H1 (cell line): ENCODE results near the gene KIFBP. TPM values are rescaled to one million over a fixed set of nuclear protein-coding genes. Genes with fewer than 3 reads are reported as not detected.

Experiments used
- CTCF ChIA-PET: fragments of 300-600 bp; sonication (Branson Sonifier 250); formaldehyde crosslinking; loops from one replicate; lab custom pipeline; 2021; ENCODE audit not compliant: partially characterized antibody; lab: Charles Lee
- POLR2A ChIA-PET: fragments of 300-600 bp; sonication (Branson Sonifier 250); formaldehyde crosslinking; loops from one replicate; lab custom pipeline; 2021; ENCODE audit warnings: inconsistent platforms; ENCODE audit not compliant: partially characterized antibody; lab: Charles Lee
- DNase-seq, 2 experiments: peaks; one replicate each; pipeline versions ENCODE4 v3.0.0 to v3.0.0-alpha.2; 2010 to 2022; ENCODE audit warnings: low spot score in 2 of 2, low read depth in 1 of 2, mixed read lengths in 1 of 2
- FAIRE-seq: peaks from 2 replicates; lab custom pipeline; 2011; peaks lifted over from hg19 to GRCh38; lab: Jason Lieb, UNC
- H2AFZ ChIP-seq: 2 replicates; pipeline ENCODE4 v1.8.1; 2012; ENCODE audit warnings: low read length, inconsistent platforms
- H2AK5ac ChIP-seq: 2 replicates; pipeline ENCODE4 v1.6.1; 2013; ENCODE audit warnings: low read depth, low read length
- H2BK120ac ChIP-seq: replicated peaks from 2 replicates; pipeline ENCODE3; 2013; ENCODE audit warnings: low read depth, low read length, inconsistent platforms
- H2BK12ac ChIP-seq: 2 replicates; pipeline ENCODE4 v1.6.1; 2013; ENCODE audit warnings: low read depth, low read length
- H2BK15ac ChIP-seq: 2 replicates; pipeline ENCODE4 v1.6.1; 2013; ENCODE audit warnings: low read length
- H2BK20ac ChIP-seq: 2 replicates; pipeline ENCODE4 v1.6.1; 2013; ENCODE audit warnings: low read length
- H2BK5ac ChIP-seq: 2 replicates; pipeline ENCODE4 v1.6.1; 2013; ENCODE audit warnings: low read depth, low read length
- H3K14ac ChIP-seq: 2 replicates; pipeline ENCODE4 v1.6.1; 2013; ENCODE audit warnings: inconsistent platforms; ENCODE audit not compliant: insufficient read length
- H3K18ac ChIP-seq: 2 replicates; pipeline ENCODE4 v1.6.1; 2013; ENCODE audit warnings: low read length; ENCODE audit errors: extremely low read depth
- H3K23ac ChIP-seq: 2 replicates; pipeline ENCODE4 v1.6.1; 2013; ENCODE audit warnings: inconsistent platforms; ENCODE audit not compliant: insufficient read length
- H3K23me2 ChIP-seq: 2 replicates; pipeline ENCODE4 v1.6.1; 2013; ENCODE audit warnings: low read depth, low read length
- H3K27ac ChIP-seq: 2 replicates; pipeline ENCODE4 v1.6.1; 2011; ENCODE audit warnings: low read depth, low read length, inconsistent platforms
- H3K27me3 ChIP-seq, 4 experiments: replicated peaks in 1 of 4; 1 replicate in 1 of 4; 2 replicates in 3 of 4; pipeline versions ENCODE4 v1.6.1 to v1.8.1; 2011 to 2013; ENCODE audit warnings: low read length in 3 of 4, mild to moderate bottlenecking in 3 of 4, inconsistent platforms in 2 of 4, mixed read lengths in 2 of 4, moderate library complexity in 1 of 4; ENCODE audit not compliant: control insufficient read depth in 3 of 4, insufficient read depth in 3 of 4; ENCODE audit errors: extremely low read depth in 1 of 4
- H3K36me3 ChIP-seq, 4 experiments: 2 replicates each; pipeline versions ENCODE4 v1.6.1 to v1.8.1; 2011 to 2013; ENCODE audit warnings: mild to moderate bottlenecking in 4 of 4, low read length in 3 of 4, moderate library complexity in 2 of 4, control low read depth in 1 of 4, inconsistent platforms in 1 of 4; ENCODE audit not compliant: insufficient read depth in 4 of 4, control insufficient read depth in 2 of 4
- H3K4ac ChIP-seq: replicated peaks from 2 replicates; pipeline ENCODE3; 2013; ENCODE audit warnings: low read length, low read depth, mixed read lengths, inconsistent platforms; ENCODE audit not compliant: insufficient read length
- H3K4me1 ChIP-seq, 4 experiments: replicated peaks in 1 of 4; 1 replicate in 1 of 4; 2 replicates in 3 of 4; pipeline versions ENCODE4 v1.6.1 to v1.8.1; 2011 to 2013; ENCODE audit warnings: low read length in 3 of 4, inconsistent platforms in 2 of 4, mixed read lengths in 1 of 4; ENCODE audit not compliant: insufficient read depth in 4 of 4, control insufficient read depth in 3 of 4
- H3K4me2 ChIP-seq, 2 experiments: 2 replicates each; pipeline versions ENCODE4 v1.6.1 to v1.8.1; 2011 to 2013; ENCODE audit warnings: low read depth in 2 of 2, low read length in 2 of 2, control low read depth in 1 of 2, inconsistent platforms in 1 of 2, mild to moderate bottlenecking in 1 of 2; ENCODE audit not compliant: insufficient read depth in 1 of 2
- H3K4me3 ChIP-seq, 4 experiments: fragments of 200-600, 300-600 bp in 1 of 4; sonication (generic), shearing (Covaris generic), sonication (Bioruptor Twin) in 1 of 4; 2 replicates each; pipeline versions ENCODE4 v1.5.1 to v1.8.1; 2011 to 2016; ENCODE audit warnings: low read length in 4 of 4, low read depth in 3 of 4, control low read depth in 2 of 4, inconsistent platforms in 2 of 4, mild to moderate bottlenecking in 2 of 4, mixed read lengths in 1 of 4, moderate library complexity in 1 of 4; ENCODE audit not compliant: insufficient read depth in 2 of 4; ENCODE audit errors: extremely low read depth in 1 of 4
- H3K56ac ChIP-seq: replicated peaks from 2 replicates; pipeline ENCODE3; 2013; ENCODE audit warnings: low read depth, mild to moderate bottlenecking, mixed read lengths, low read length, inconsistent platforms; ENCODE audit not compliant: insufficient read length
- H3K79me1 ChIP-seq: 2 replicates; pipeline ENCODE4 v1.6.1; 2013; ENCODE audit warnings: low read depth, low read length, control low read depth
- H3K79me2 ChIP-seq, 2 experiments: 2 replicates each; pipeline versions ENCODE4 v1.6.1 to v1.8.1; 2012 to 2013; ENCODE audit warnings: low read length in 2 of 2, mild to moderate bottlenecking in 2 of 2, inconsistent platforms in 1 of 2; ENCODE audit not compliant: insufficient read depth in 2 of 2, control insufficient read depth in 1 of 2
- H3K9ac ChIP-seq, 4 experiments: replicated peaks in 1 of 4; 1 replicate in 1 of 4; 2 replicates in 3 of 4; pipeline versions ENCODE4 v1.6.1 to v1.8.1; 2011 to 2013; ENCODE audit warnings: low read depth in 3 of 4, low read length in 3 of 4, control low read depth in 2 of 4, mild to moderate bottlenecking in 2 of 4, moderate library complexity in 2 of 4, inconsistent platforms in 1 of 4; ENCODE audit errors: extremely low read depth in 1 of 4
- H3K9me3 ChIP-seq, 2 experiments: 2 replicates each; pipeline versions ENCODE4 v1.6.1 to v1.8.1; 2012 to 2013; ENCODE audit warnings: mild to moderate bottlenecking in 2 of 2, moderate library complexity in 2 of 2, control low read depth in 1 of 2, inconsistent platforms in 1 of 2, low read depth in 1 of 2, low read length in 1 of 2, mixed read lengths in 1 of 2; ENCODE audit not compliant: insufficient read depth in 2 of 2
- H4K20me1 ChIP-seq, 2 experiments: replicated peaks in 1 of 2; 2 replicates each; pipeline versions ENCODE3 to v1.8.1; 2011 to 2013; ENCODE audit warnings: inconsistent platforms in 2 of 2, low read length in 2 of 2, mild to moderate bottlenecking in 1 of 2; ENCODE audit not compliant: insufficient read depth in 2 of 2, control insufficient read depth in 1 of 2
- H4K5ac ChIP-seq: 2 replicates; pipeline ENCODE4 v1.6.1; 2013; ENCODE audit warnings: low read length, low read depth, mixed read lengths, inconsistent platforms; ENCODE audit not compliant: insufficient read length
- H4K8ac ChIP-seq: 2 replicates; pipeline ENCODE4 v1.8.0; 2013; ENCODE audit warnings: mild to moderate bottlenecking, moderate library complexity, low read length, inconsistent platforms; ENCODE audit not compliant: insufficient read depth; ENCODE audit errors: extremely low read depth
- H4K91ac ChIP-seq: replicated peaks from 2 replicates; pipeline ENCODE3; 2013; ENCODE audit warnings: low read length, mixed read lengths, inconsistent platforms; ENCODE audit not compliant: insufficient read length
- KDM1A ChIP-seq: fragments of 200-600, 300-600 bp; sonication (generic); IDR thresholded peaks from 2 replicates; pipeline ENCODE4 v1.7.1; 2016; ENCODE audit warnings: mild to moderate bottlenecking, low read length, borderline replicate concordance
- NRF1 ChIP-seq: IDR thresholded peaks from 2 replicates; pipeline ENCODE4 v1.6.1; 2011; ENCODE audit warnings: mild to moderate bottlenecking, low read depth, low read length, improper control_type of control experiment
- PHF8 ChIP-seq: fragments of 200-600 bp; sonication (generic); conservative IDR thresholded peaks from 2 replicates; pipeline ENCODE4 v1.7.1; 2012; ENCODE audit warnings: low read depth, mild to moderate bottlenecking, inconsistent platforms, low read length, moderate library complexity
- RXRA ChIP-seq: IDR thresholded peaks from 2 replicates; pipeline ENCODE4 v1.6.1; 2011; ENCODE audit warnings: low read depth, mild to moderate bottlenecking, low read length, moderate library complexity; ENCODE audit not compliant: insufficient read depth
- SRF ChIP-seq: IDR thresholded peaks from 2 replicates; pipeline ENCODE4 v1.6.1; 2011; ENCODE audit warnings: mild to moderate bottlenecking, low read depth, low read length, moderate library complexity
- TAF1 ChIP-seq: IDR thresholded peaks from 2 replicates; pipeline ENCODE4 v1.6.1; 2011; ENCODE audit warnings: mild to moderate bottlenecking, low read depth, low read length
- TBP ChIP-seq: IDR thresholded peaks from 2 replicates; pipeline ENCODE4 v1.6.1; 2011; ENCODE audit warnings: low read depth, low read length, improper control_type of control experiment
- TCF12 ChIP-seq: IDR thresholded peaks from 2 replicates; pipeline ENCODE4 v1.6.1; 2011; ENCODE audit warnings: low read depth, mild to moderate bottlenecking, low read length
- YY1 ChIP-seq: IDR thresholded peaks from 2 replicates; pipeline ENCODE4 v1.6.1; 2011; ENCODE audit warnings: low read depth, mild to moderate bottlenecking, low read length
- WGBS, 2 experiments: shearing (Covaris generic) in 1 of 2; methylation state at CpG; one replicate each; pipeline versions ENCODE4 v1.1.6 to v1.1.7; 2013 to 2015; ENCODE audit warnings: low lambda C conversion rate in 2 of 2, mixed read lengths in 2 of 2, inconsistent platforms in 1 of 2, low coverage in 1 of 2, missing lambda C conversion rate in 1 of 2; ENCODE audit not compliant: insufficient replicate concordance in 2 of 2, insufficient coverage in 1 of 2, insufficient read length in 1 of 2; ENCODE audit errors: extremely low coverage in 1 of 2, missing lambda C conversion rate in 1 of 2; 5-methylcytosine and 5-hydroxymethylcytosine counted together
- polyA plus RNA-seq, 7 experiments: library from polyadenylated mRNA; depleted of rRNA in 3 of 7; stranded (reverse) in 5 of 7; unstranded in 2 of 7; fragments of >200 nt in 5 of 7; fragments of 200-250 nt in 2 of 7; gene quantifications; 1 replicate in 5 of 7; 2 replicates in 1 of 7; 4 replicates in 1 of 7; pipeline versions ENCODE4 v1.2.1 to v1.2.3, GENCODE V29; 2011 to 2013; ENCODE audit warnings: missing spikeins in 2 of 7, mixed read lengths in 2 of 7
- total RNA-seq: library from RNA; stranded (reverse); fragmentation: NEBNext Ultra II Directional; extraction: Animal tissue kit (Norgen Biotek cat#: 25700); gene quantifications from 2 replicates; pipeline ENCODE4 v1.2.1, GENCODE V29; 2021

Gene KIFBP
- total and polyA plus RNA-seq, 2 of the 8 experiments (the other 6 are each of a cell fraction or from before 2014, with no cell fraction given), result 17.3 to 34.6 TPM

GRCh38 chr10:69007260-69007659 is 18.7 kb downstream of the KIFBP start:
- no peak overlapping the region for H2AFZ ChIP-seq
- peaks cover 0 to 2% of the 10 kb centered on the region in 2 experiments for H4K20me1 ChIP-seq
- H3K36me3 ChIP-seq, result peaks cover 10 to 44% (median 23%) of the 10 kb centered on the region in 4 experiments; a peak in 7 of 8 replicates
- H3K79me1 ChIP-seq, result no peaks in the 10 kb centered on the region
- no peak overlapping the region for H3K56ac ChIP-seq
- no peak overlapping the region for H2BK5ac ChIP-seq
- H3K4me1 ChIP-seq, result no peaks in the 10 kb centered on the region
- DNase-seq (no peak), FAIRE-seq (no peak)
- H2BK12ac ChIP-seq, result no peak overlapping the region
- no peak overlapping the region for H3K4ac ChIP-seq
- no peak overlapping the region for H4K91ac ChIP-seq
- no peak overlapping the region for H3K23ac ChIP-seq
- H4K8ac ChIP-seq, result no peak overlapping the region
- no peaks in the 10 kb centered on the region for H3K79me2 ChIP-seq
- H3K9me3 ChIP-seq, result no peaks in the 10 kb centered on the region
- 92% methylated on average over 3 of the region's 3 CpGs; no CpG with 5 or more reads in 1 of the 2 experiments for WGBS, 2 experiments
- no peak overlapping the region for H2BK20ac ChIP-seq
- no peak overlapping the region for H3K4me2 ChIP-seq
- no peak overlapping the region for H3K4me3 ChIP-seq
- H3K27me3 ChIP-seq, result peaks cover 0 to 2% (median 0%) of the 10 kb centered on the region in 4 experiments; a peak in 1 of 7 replicates
- H2BK120ac ChIP-seq, result no peak overlapping the region
- ChIA-PET CTCF (interaction anchor here (0.6 to 4.5 kb wide), 3 partner anchors 58 to 159 kb away, joined by 3 to 47 read pairs (median 16); no protein-coding TSS in a partner anchor), POLR2A (no interaction called here)
- no peak overlapping the region for H3K9ac ChIP-seq
- H3K14ac ChIP-seq, result no peak overlapping the region
- no peak overlapping the region for H3K27ac ChIP-seq
- TF ChIP-seq PHF8 (no peak), TAF1 (no peak), TBP (no peak), YY1 (no peak), KDM1A (no peak), SRF (no peak), NRF1 (no peak), RXRA (no peak), TCF12 (no peak)
- no peak overlapping the region for H4K5ac ChIP-seq
- H3K18ac ChIP-seq, result no peak overlapping the region
- H3K23me2 ChIP-seq, result no peaks in the 10 kb centered on the region
- no peak overlapping the region for H2AK5ac ChIP-seq
- no peak overlapping the region for H2BK15ac ChIP-seq
